WTC11 (cell line): Measurements from ENCODE around the gene SYT1. TPM values are rescaled to one million over a fixed set of nuclear protein-coding genes. Genes with fewer than 3 reads are reported as not detected.

Experiments
- ATAC-seq: fragments of 200-7000 bp; cut with Tn5 transposase; 2 replicates; pipeline ENCODE4 v1.10.0; 2021; ENCODE audit warnings: mild to moderate bottlenecking, moderate library complexity
- CTCF ChIA-PET: fragments of 300-600 bp; sonication (Branson Sonifier 250); formaldehyde crosslinking; loops from one replicate; lab custom pipeline; 2021; ENCODE audit warnings: antibody characterized with exemption; lab: Charles Lee
- POLR2A ChIA-PET: fragments of 350-600 bp; sonication (Branson Sonifier 250); formaldehyde crosslinking; loops from one replicate; lab custom pipeline; 2021; ENCODE audit warnings: antibody characterized with exemption; lab: Charles Lee
- DNase-seq: peaks from one replicate; pipeline ENCODE4 v3.0.0; 2021; ENCODE audit warnings: low spot score
- H3K27ac Mint-ChIP-seq: 2 replicates; pipeline ENCODE4 v1.8.0; 2021; ENCODE audit warnings: mixed read lengths
- H3K27me3 Mint-ChIP-seq: 2 replicates; pipeline ENCODE4 v1.8.0; 2021; ENCODE audit warnings: low read depth, mild to moderate bottlenecking, moderate library complexity, mixed read lengths
- H3K36me3 Mint-ChIP-seq: 2 replicates; pipeline ENCODE4 v1.8.0; 2021; ENCODE audit warnings: mixed read lengths
- H3K4me1 Mint-ChIP-seq: 2 replicates; pipeline ENCODE4 v1.8.0; 2022; ENCODE audit warnings: mixed read lengths
- H3K4me3 Mint-ChIP-seq: 2 replicates; pipeline ENCODE4 v1.8.0; 2021; ENCODE audit warnings: mild to moderate bottlenecking, moderate library complexity, mixed read lengths
- H3K9me3 Mint-ChIP-seq: 2 replicates; pipeline ENCODE4 v1.8.0; 2021; ENCODE audit warnings: mixed read lengths
- CREM ChIP-seq: sonication (generic); formaldehyde crosslinking; IDR thresholded peaks from 2 replicates; pipeline ENCODE4 v1.8.1; 2022; ENCODE audit warnings: mild to moderate bottlenecking, missing genetic modification reagents, moderate library complexity
- CTCF ChIP-seq: fragments of 200-600 bp; IDR thresholded peaks from 2 replicates; pipeline ENCODE4 v1.8.0; 2022; ENCODE audit warnings: antibody characterized with exemption
- FOXJ3 ChIP-seq: sonication (generic); formaldehyde crosslinking; IDR thresholded peaks from 2 replicates; pipeline ENCODE4 v1.9.0; 2021; ENCODE audit warnings: missing genetic modification reagents, mild to moderate bottlenecking, borderline replicate concordance
- GABPB1 ChIP-seq: sonication (generic); formaldehyde crosslinking; IDR thresholded peaks from 2 replicates; pipeline ENCODE4 v1.8.1; 2023; ENCODE audit warnings: mild to moderate bottlenecking, missing genetic modification reagents
- GRHL2 ChIP-seq: fragments of 250-450 bp; sonication (Bioruptor Pico); IDR thresholded peaks from 2 replicates; pipeline ENCODE4 v1.8.0; 2022; ENCODE audit warnings: mild to moderate bottlenecking, moderate library complexity; ENCODE audit not compliant: insufficient replicate concordance, severe bottlenecking
- GTF2I ChIP-seq: fragments of 250-450 bp; sonication (Bioruptor Pico); conservative IDR thresholded peaks from 2 replicates; pipeline ENCODE4 v1.4.0; 2021; ENCODE audit warnings: mild to moderate bottlenecking
- JAZF1 ChIP-seq: fragments of 250-450 bp; sonication (Bioruptor Pico); IDR thresholded peaks from 2 replicates; pipeline ENCODE4 v1.9.0; 2021; ENCODE audit warnings: moderate library complexity, mild to moderate bottlenecking, inconsistent platforms
- NFE2L1 ChIP-seq: sonication (generic); formaldehyde crosslinking; IDR thresholded peaks from 2 replicates; pipeline ENCODE4 v1.8.1; 2023; ENCODE audit warnings: missing genetic modification reagents
- ZBTB43 ChIP-seq: sonication (generic); formaldehyde crosslinking; IDR thresholded peaks from 2 replicates; pipeline ENCODE4 v1.8.1; 2023; ENCODE audit warnings: mild to moderate bottlenecking, missing genetic modification reagents
- ZNF138 ChIP-seq: sonication (generic); formaldehyde crosslinking; conservative IDR thresholded peaks from 2 replicates; pipeline ENCODE4 v1.8.1; 2022; ENCODE audit warnings: mild to moderate bottlenecking, moderate library complexity, missing genetic modification reagents
- ZNF219 ChIP-seq: sonication (generic); formaldehyde crosslinking; IDR thresholded peaks from 2 replicates; pipeline ENCODE4 v1.8.0; 2023; ENCODE audit warnings: missing genetic modification reagents, mild to moderate bottlenecking, borderline replicate concordance
- ZNF671 ChIP-seq: fragments of 250-450 bp; sonication (Bioruptor Pico); IDR thresholded peaks from 2 replicates; pipeline ENCODE4 v1.8.0; 2021; ENCODE audit warnings: mild to moderate bottlenecking
- total RNA-seq: library from RNA; stranded (reverse); gene quantifications from 3 replicates; pipeline ENCODE4 v1.2.3, GENCODE V29; 2021
- TF ChIP-seq, protein P1 (sequence below): sonication (generic); formaldehyde crosslinking; IDR thresholded peaks from 2 replicates; pipeline ENCODE4 v1.8.1; 2023; ENCODE audit warnings: mild to moderate bottlenecking, missing genetic modification reagents
- TF ChIP-seq, protein P2 (sequence below): fragments of 250-450 bp; sonication (Bioruptor Pico); IDR thresholded peaks from 2 replicates; pipeline ENCODE4 v1.9.0; 2021; ENCODE audit warnings: moderate library complexity, mild to moderate bottlenecking, inconsistent platforms, borderline replicate concordance
- TF ChIP-seq, protein P3 (sequence below): sonication (generic); formaldehyde crosslinking; IDR thresholded peaks from 2 replicates; pipeline ENCODE4 v1.8.0; 2022; ENCODE audit warnings: mild to moderate bottlenecking, missing genetic modification reagents

Gene SYT1
- total RNA-seq, 1 experiment from 2014 or later: 45.2 TPM

GRCh38 chr12:79482323-79482722 lies 617.7 kb downstream of the SYT1 start:
- DNase-seq (no peak), ATAC-seq (peak; percentile 93)
- Mint-ChIP-seq H3K36me3 (no peaks in the 10 kb centered on the region), H3K4me3 (no peak overlapping the region), H3K27ac (peak overlapping the region; percentile 41), H3K4me1 (peaks cover 12% of the 10 kb centered on the region), H3K27me3 (no peaks in the 10 kb centered on the region), H3K9me3 (peaks cover 17% of the 10 kb centered on the region)
- ChIA-PET POLR2A (interaction anchor here (0.6 kb wide), 1 partner anchor 206 kb away, joined by 4 read pairs; no protein-coding TSS in a partner anchor), CTCF (interaction anchor here (0.9 kb wide), 2 partner anchors 65 to 713 kb away, joined by 3 read pairs; no protein-coding TSS in a partner anchor)
- TF ChIP-seq GRHL2 (CRISPR knock-in tag): no peak
- TF ChIP-seq, protein P1, sequence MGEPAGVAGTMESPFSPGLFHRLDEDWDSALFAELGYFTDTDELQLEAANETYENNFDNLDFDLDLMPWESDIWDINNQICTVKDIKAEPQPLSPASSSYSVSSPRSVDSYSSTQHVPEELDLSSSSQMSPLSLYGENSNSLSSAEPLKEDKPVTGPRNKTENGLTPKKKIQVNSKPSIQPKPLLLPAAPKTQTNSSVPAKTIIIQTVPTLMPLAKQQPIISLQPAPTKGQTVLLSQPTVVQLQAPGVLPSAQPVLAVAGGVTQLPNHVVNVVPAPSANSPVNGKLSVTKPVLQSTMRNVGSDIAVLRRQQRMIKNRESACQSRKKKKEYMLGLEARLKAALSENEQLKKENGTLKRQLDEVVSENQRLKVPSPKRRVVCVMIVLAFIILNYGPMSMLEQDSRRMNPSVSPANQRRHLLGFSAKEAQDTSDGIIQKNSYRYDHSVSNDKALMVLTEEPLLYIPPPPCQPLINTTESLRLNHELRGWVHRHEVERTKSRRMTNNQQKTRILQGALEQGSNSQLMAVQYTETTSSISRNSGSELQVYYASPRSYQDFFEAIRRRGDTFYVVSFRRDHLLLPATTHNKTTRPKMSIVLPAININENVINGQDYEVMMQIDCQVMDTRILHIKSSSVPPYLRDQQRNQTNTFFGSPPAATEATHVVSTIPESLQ (CRISPR knock-in tag): no peak
- no peak for TF ChIP-seq ZNF138 (CRISPR knock-in tag)
- no peak for TF ChIP-seq ZNF671 (CRISPR knock-in tag)
- TF ChIP-seq, protein P2, sequence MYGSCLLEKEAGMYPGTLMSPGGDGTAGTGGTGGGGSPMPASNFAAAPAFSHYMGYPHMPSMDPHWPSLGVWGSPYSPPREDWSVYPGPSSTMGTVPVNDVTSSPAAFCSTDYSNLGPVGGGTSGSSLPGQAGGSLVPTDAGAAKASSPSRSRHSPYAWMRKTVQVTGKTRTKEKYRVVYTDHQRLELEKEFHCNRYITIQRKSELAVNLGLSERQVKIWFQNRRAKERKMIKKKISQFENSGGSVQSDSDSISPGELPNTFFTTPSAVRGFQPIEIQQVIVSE (CRISPR knock-in tag): no peak
- TF ChIP-seq CTCF: no peak
- TF ChIP-seq, protein P3, sequence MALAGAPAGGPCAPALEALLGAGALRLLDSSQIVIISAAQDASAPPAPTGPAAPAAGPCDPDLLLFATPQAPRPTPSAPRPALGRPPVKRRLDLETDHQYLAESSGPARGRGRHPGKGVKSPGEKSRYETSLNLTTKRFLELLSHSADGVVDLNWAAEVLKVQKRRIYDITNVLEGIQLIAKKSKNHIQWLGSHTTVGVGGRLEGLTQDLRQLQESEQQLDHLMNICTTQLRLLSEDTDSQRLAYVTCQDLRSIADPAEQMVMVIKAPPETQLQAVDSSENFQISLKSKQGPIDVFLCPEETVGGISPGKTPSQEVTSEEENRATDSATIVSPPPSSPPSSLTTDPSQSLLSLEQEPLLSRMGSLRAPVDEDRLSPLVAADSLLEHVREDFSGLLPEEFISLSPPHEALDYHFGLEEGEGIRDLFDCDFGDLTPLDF (CRISPR knock-in tag): no peak
- TF ChIP-seq GTF2I (CRISPR knock-in tag): no peak

GRCh38 chr12:79482921-79483320 lies 618.3 kb downstream of the SYT1 start:
- POLR2A ChIA-PET: no interaction called here
- Mint-ChIP-seq H3K36me3 (no peaks in the 10 kb centered on the region), H3K4me1 (peaks cover 12% of the 10 kb centered on the region), H3K9me3 (peaks cover 17% of the 10 kb centered on the region), H3K27me3 (no peaks in the 10 kb centered on the region), H3K4me3 (no peak overlapping the region), H3K27ac (no peak overlapping the region)
- CTCF ChIA-PET: interaction anchor here (0.9 kb wide), 1 partner anchor 712 kb away, joined by 3 read pairs; no protein-coding TSS in a partner anchor
- no peak for DNase-seq
- ATAC-seq: no peak
- TF ChIP-seq JAZF1 (CRISPR knock-in tag) (no peak), GABPB1 (CRISPR knock-in tag) (no peak), CREM (no peak), NFE2L1 (no peak), ZBTB43 (CRISPR knock-in tag) (no peak), FOXJ3 (CRISPR knock-in tag) (no peak), CTCF (no peak), ZNF219 (no peak)
- TF ChIP-seq, protein P2 (CRISPR knock-in tag): no peak
- TF ChIP-seq, protein P1 (CRISPR knock-in tag): no peak
